IPS-NIHi11 (cell line): ENCODE results near the gene FRYL.

Experiments
- DNase-seq: peaks from one replicate; pipeline ENCODE4 v3.0.0; 2012; ENCODE audit warnings: mixed read lengths, low spot score

The FRYL gene

GRCh38 chr4:48554606-48555005 lies 225.5 kb downstream of the FRYL start:
- no peak for DNase-seq

DNA sequence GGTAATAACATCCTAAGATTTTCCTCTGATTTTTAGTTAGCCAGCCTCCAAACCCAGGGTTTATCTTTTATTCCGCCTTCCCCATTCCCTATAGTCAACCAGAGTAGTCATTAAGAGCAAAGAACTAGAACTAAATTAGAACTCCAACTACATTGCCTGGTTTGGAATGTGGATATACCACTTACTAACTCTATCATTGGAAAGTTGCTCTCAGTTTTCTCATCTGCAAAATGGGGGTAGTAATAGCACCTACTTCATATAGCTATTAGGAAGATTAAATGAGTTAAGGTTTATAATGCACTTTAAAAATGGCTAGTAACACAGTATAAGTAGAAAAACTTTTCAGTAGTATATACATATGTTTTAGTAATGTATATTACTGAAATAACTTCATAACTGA lies 226.4 kb downstream of the FRYL start:
- no peak for DNase-seq

- DNase-seq: peak; percentile 21
Observed at GRCh38 chr4:48546336-48546735, 233.7 kb downstream of the FRYL start.

- DNase-seq: no peak
Observed at GRCh38 chr4:48543796-48544195, 236.3 kb downstream of the FRYL start.

DNA sequence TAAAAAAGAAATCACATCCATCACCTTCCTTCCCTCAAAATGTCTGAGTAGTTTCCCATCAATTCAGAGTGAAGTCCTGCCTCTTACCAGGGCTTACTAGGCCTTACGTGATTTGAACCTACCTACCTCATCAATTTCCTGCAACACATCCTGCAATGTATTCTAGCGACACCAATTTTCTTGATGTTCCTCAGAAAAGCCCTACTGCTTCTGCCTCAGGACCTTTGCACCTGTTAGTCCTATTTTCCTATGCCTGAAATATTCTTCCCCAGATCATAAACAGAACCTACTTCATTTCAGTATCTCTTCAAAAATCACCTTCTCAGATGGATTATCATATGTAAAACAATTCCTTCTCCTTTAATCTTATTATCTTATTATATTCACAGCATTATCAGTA lies 237.2 kb downstream of the FRYL start:
- DNase-seq: no peak

- no peak for DNase-seq
Observed at GRCh38 chr4:48539597-48539996, 240.5 kb downstream of the FRYL start.

GRCh38 chr4:48538358-48538757 lies 241.7 kb downstream of the FRYL start:
- no peak for DNase-seq

DNA sequence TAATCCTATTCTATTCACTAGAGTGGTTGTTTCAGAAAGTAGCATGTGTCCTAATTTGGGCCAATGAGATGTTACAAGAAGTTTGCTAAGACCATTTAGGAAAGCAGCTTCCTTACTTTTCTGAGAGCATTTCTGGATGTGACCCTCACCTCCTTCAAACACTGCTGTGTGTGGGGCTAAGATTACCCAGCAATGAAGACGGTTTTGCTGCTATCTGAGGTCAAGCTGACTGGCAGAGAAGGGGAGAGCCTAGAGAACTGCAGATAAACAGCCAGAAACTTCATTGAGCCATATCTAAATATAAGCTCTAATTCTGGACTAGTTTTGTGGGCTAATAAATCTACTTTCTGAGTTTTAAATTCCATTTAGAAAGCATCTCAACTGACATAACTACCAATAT lies 253.7 kb downstream of the FRYL start:
- no peak for DNase-seq

DNA sequence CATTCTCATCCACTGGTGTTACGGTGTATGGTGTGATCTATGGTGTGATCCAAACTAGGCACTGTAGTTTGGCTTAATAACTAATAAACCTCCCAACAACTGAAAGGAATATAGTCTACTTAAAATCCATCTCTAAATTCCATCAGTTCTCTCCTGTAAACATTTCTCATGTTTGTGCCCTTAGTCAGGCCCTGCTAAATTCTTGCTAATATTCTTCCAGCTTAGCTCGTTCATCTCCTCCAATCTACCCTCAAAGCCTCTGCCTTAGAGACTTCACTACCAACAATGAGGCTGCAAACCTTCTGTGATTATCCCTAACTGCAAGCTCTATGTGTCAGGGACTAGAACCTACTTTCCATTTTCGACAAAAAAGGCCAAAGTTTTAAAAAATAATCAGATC lies 261.9 kb downstream of the FRYL start:
- DNase-seq: no peak

DNA sequence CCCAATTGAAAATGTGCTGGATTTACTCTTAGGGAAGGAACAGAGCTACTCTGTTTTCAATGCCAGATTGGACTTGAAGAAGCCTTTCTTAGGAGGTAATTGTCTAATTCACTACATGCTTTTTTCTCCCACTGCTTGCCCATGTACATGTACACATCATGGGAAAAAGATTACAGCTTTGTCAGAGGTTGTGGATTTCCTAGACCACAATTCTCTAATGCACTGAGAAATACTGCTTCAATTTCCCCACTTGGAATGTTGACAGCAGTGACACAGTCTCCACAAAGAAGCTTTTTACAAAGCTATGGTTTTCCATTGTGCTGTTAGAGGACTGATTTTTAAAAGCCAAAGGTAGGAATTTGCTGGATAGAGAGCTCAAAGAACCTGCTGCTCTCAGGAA lies 270.5 kb downstream of the FRYL start:
- DNase-seq: no peak

GRCh38 chr4:48506716-48507115 lies 273.4 kb downstream of the FRYL start:
- DNase-seq: no peak

- DNase-seq: no peak
Observed at GRCh38 chr4:48504352-48504751, 275.7 kb downstream of the FRYL start.

GRCh38 chr4:48504026-48504330 lies 276.1 kb downstream of the FRYL start:
- no peak for DNase-seq

DNA sequence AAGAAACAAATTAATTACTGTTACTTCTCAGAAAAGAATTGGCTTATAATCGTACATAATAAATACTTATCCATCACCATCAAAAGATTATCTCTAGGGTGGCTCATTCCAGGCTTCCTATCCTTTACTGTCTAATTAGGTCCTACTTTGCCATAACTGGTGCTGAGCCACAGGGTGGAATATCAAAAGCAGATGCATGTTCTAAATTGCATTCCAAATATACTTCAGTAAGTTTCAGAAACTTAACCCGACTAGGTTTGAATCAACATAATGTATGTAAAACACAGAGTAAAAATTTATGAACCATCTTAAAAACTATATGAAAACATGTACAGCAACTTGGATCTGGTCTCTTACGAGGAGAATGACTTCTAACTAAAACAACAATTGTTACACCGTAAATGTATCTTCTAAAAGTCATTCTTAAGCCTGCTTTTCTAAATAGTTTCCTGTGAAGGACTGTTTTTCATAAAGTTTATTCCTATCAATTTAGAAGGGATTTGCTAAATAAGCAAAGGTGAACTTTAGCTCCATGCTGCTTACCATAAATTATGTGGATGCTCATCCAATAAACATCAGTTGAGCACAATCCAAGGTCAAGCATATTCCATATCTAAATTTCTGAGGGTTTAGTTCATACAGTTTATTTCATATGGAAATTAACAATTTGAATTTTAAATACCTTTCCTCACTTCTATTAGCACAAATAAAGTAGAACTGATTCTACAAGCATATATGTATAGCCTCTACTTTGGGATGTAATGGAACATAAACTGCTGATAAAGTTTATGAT lies 276.6 kb downstream of the FRYL start:
- DNase-seq: no peak

DNA sequence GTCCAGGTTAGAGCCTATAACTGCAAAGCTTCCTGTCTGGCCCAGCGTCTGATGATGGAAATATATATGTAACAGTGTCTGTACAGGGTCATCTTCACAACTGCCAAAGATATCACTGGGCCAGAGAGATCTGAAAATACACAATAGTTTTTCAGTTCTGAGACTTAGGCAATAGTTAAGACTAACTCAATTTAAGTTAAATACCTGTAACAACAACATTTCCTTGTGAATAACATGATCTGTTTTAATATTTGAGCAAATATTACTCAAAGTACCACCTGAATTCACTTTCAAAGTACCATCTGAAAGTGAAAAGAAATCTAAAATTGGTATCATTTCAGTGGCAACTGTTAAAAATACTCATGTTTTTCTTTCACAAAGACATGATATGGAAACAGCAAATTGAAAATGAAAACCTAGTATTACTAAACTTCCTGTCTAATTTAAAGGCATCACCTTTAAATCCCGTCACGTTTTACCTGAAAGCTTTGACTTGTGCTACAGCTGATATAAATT lies 280.5 kb downstream of the FRYL start:
- no peak for DNase-seq

DNA sequence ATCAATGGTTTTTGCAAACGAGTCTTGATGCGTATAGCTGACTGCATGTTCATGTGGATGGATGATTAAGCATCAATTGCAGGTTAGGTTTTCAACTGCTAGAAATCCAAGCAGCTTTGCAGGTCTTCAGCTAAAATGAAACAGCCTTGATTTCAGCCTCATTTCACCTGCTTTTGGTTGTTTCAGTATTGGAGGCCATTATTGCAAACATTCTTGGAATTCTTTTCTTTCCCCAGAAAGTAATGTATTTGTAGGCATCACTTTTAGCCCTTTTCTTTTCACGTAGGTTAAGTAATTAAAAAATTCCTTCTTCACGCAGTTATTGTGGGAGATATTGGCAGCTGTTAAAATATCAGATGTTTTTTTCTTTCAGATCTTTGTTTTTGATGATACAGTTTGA lies 281.2 kb downstream of the FRYL start:
- no peak for DNase-seq

DNA sequence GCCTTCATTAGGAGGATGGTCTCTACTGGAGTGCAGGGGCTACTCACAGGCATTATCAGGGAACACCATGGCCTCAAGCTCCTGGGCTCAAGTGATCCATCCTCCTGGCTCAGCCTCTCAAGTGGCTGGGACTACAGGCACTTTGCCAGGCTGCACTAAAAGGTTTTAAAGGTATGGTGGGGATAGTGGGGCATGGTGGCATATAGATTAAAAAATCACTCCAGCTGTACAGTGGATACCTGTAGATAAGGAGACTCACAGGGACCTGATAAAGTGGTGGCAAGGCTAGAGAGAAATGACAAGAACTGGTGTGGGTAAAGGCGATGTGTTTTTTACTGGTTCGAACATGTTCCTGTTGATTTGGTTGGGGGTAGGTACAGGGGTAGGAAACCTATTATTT lies 284.1 kb downstream of the FRYL start:
- no peak for DNase-seq

DNA sequence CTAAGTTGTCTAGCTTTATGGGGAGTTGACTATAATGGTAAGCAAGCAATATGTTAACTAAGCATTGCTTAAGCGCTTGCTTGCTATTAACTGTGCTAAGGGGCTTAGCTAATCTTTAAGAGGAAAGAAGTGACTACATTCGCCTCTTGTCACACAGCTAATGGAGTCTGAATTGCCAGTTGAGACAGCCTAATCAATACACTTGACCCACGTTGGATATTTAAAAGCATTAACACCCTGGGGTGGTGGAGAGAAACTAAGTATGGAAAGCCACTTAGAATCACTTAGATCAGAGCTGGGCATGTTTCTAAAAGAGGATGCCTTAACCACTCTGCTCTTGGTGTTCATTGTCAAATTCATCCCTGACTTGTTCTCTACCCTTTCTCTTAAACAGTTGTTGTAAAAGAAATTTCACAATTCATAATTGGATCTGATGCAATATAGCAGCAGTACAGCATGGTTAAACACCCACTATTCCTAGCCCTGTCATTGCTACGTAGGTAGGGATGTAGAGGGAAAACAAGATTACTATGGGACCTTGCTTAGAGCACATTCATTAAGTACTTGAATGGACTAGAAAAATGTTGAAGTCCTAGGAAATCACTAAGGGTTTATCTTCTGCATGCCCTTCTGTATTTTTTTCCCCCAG lies 286.5 kb downstream of the FRYL start:
- DNase-seq: no peak

DNA sequence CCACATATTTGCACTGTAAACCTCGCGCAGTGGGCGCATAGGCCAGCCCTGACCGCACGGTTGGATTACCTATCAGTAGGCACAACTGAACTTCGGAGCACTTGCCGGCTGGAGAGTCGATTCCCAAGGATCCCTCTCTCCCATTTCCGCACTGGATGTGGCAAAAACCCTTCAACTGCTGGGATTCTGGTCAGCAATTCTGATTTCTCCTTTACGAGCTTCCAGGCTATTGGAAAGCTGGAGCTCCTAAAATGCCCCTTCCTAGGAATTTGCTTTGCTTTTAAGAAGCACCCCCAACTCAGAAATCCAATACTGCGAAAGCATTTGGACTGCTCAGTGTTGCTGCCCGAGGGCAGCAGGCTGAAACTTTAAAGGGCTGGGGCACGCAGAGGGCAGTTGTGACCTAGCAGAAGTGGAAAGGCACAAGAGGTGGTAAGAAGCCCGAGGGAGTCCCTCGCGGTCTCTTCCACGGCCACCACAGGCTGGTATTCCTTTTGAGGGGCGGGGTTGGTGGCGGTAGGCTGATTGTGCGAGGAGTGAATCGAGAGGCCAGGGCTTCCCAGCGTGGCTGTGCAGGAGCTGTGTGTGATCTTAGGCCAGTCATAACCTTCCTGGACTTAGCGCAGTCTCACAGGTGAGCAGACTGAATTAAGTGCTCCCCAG lies 288.4 kb downstream of the FRYL start:
- DNase-seq: no peak

- peak; percentile 53 for DNase-seq
Observed at GRCh38 chr4:48490680-48491513, 289.2 kb downstream of the FRYL start.

- DNase-seq: peak; percentile 66
Observed at GRCh38 chr4:48490012-48490679, 289.9 kb downstream of the FRYL start, which contains the start of gene ZAR1. ZAR1 (plus strand) TSS chr4:48490252; CDS start chr4:48490292, 40 bp downstream.

- DNase-seq: no peak
Observed at GRCh38 chr4:48489683-48490011, 290.4 kb downstream of the FRYL start.
